ENCODE measurements around the gene PRDM7. TPM values are rescaled to one million over a fixed set of nuclear protein-coding genes. Genes with fewer than 3 reads are reported as not detected.
"Not testable (repeated sequence)": the region's sequence is repeated elsewhere in the genome, so short reads cannot be mapped to it uniquely, and the experiment has no call there.

Gene PRDM7
- total and polyA plus RNA-seq, 2 donors = not detected

- WGBS = 91% methylated on average over 30 of the region's 30 CpGs
- not testable (repeated sequence) for H3K4me1 ChIP-seq (ENCODE audit: insufficient read depth); H3K36me3 ChIP-seq (ENCODE audit: insufficient read depth); H3K27ac ChIP-seq (ENCODE audit: low read depth); H3K4me3 ChIP-seq (ENCODE audit: low read depth, low read length); DNase-seq (ENCODE audit: extremely low spot score)
Measured at GRCh38 chr16:90093799-90094198, 16.7 kb upstream of the PRDM7 start.

DNA sequence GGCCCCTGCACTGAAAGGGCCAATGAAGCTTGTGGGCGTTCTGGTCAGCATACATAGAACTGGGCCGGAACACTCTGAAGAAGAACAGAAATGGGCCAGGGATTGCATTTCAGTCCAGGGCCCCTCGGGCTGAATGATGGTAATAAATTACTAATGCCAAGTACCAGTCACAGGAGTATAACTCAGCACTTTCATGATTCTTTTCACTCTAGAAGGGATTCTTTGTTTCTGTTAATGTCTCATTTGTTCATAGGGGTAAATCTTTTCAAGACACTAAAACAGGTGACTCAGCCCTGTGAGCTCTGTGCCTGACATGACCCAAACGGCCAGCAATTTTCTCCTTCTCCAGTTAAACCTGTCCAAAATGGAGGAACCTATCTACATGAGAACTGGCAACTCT, 15.7 kb upstream of the PRDM7 start:
- not testable (repeated sequence) for H3K36me3 ChIP-seq (ENCODE audit: insufficient read depth); H3K4me3 ChIP-seq (ENCODE audit: low read depth, low read length); DNase-seq (ENCODE audit: extremely low spot score); H3K4me1 ChIP-seq (ENCODE audit: insufficient read depth); H3K27ac ChIP-seq (ENCODE audit: low read depth)
- 56% methylated on average over 4 of the region's 4 CpGs for WGBS

- DNase-seq (ENCODE audit: extremely low spot score) = no peak
- 79% methylated on average over 4 of the region's 4 CpGs for WGBS
- no peaks in the 10 kb centered on the region for H3K4me1 ChIP-seq (ENCODE audit: insufficient read depth)
- no peak overlapping the region for H3K4me3 ChIP-seq (ENCODE audit: low read depth, low read length)
- no peaks in the 10 kb centered on the region for H3K36me3 ChIP-seq (ENCODE audit: insufficient read depth)
- H3K27ac ChIP-seq (ENCODE audit: low read depth) = no peak overlapping the region
Measured at GRCh38 chr16:90084215-90084950, 7.3 kb upstream of the PRDM7 start.

DNA sequence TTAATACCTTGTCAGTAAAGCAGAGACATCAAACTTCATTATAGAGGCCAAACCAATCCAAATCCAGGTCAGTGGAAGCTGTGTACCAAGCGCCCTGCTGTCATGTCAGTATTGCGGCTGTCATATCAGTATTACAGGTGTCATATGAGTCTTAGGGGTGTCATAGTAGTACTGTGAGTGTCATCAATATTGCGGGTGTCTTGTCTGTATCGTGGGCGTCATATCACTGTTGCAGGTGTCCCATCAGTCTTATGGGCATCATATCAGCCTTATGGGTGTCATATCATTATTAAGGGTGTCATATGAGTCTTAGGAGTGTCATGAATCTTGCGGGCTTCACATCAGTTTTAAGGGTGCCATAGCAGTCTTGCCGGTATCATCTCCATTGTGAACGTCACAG, 6.0 kb upstream of the PRDM7 start:
- Histone ChIP-seq H3K4me1 (ENCODE audit: insufficient read depth) (no peaks in the 10 kb centered on the region), H3K4me3 (ENCODE audit: low read depth, low read length) (no peak overlapping the region), H3K27ac (ENCODE audit: low read depth) (no peak overlapping the region), H3K36me3 (ENCODE audit: insufficient read depth) (no peaks in the 10 kb centered on the region)
- WGBS = 94% methylated on average over 8 of the region's 8 CpGs
- DNase-seq (ENCODE audit: extremely low spot score) = no peak

- no peak for DNase-seq (ENCODE audit: extremely low spot score)
- H3K27ac ChIP-seq (ENCODE audit: low read depth) = no peak overlapping the region
- no peak overlapping the region for H3K4me3 ChIP-seq (ENCODE audit: low read depth, low read length)
- WGBS = 20% methylated on average over 7 of the region's 7 CpGs
- no peaks in the 10 kb centered on the region for H3K36me3 ChIP-seq (ENCODE audit: insufficient read depth)
- no peaks in the 10 kb centered on the region for H3K4me1 ChIP-seq (ENCODE audit: insufficient read depth)
Measured at GRCh38 chr16:90081606-90081970, 4.5 kb upstream of the PRDM7 start.

GRCh38 chr16:90078579-90078895, 1.4 kb upstream of the PRDM7 start:
- DNase-seq (ENCODE audit: extremely low spot score) = no peak
- Histone ChIP-seq H3K27ac (ENCODE audit: low read depth) (no peak overlapping the region), H3K36me3 (ENCODE audit: insufficient read depth) (no peaks in the 10 kb centered on the region), H3K4me1 (ENCODE audit: insufficient read depth) (no peaks in the 10 kb centered on the region), H3K4me3 (ENCODE audit: low read depth, low read length) (no peak overlapping the region)
- 69% methylated on average over 6 of the region's 6 CpGs for WGBS

DNA sequence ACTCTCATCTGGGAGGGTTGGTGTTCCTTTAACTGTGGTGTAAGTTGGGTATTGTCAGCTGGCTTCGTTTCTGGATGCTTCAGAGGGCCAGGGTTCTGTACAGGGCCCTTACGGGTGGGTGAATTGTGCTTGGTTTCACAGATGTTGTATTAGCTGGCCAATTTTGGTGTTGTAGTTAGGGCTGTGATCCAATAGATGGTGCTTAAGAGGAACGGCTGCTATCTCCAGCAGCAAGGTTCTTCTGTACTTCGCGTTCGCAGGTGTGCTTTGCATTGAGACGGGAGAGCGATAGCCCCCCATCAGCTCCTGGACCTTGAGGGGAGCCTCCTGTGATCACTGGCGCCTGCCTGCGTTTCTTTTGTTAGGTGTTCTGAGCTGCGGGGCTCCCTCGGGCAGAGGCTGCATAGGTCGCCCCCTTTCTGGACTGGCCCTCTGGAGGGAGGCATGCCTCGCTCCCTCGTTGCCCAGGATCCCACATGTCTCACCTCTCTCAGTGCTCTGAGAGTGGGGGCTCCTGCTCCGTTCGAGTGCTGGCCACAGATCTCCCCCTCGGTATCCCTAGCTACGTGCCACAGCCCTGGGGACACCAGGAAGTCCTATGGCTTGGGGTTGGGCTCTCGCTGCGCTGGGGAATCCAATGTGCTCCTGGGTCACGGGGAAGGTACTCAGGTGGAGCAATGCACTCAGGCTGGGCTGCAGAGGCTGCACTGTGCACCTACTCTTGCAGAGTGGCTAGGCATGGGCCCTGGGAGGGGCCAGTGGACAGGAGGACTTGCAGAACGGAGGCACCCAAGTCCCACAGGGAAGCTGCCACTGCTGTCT, 837 bp upstream of the PRDM7 start:
- Histone ChIP-seq H3K4me3 (ENCODE audit: low read depth, low read length) (peak overlapping the region; percentile 28), H3K36me3 (ENCODE audit: insufficient read depth) (no peaks in the 10 kb centered on the region), H3K27ac (ENCODE audit: low read depth) (no peak overlapping the region), H3K4me1 (ENCODE audit: insufficient read depth) (no peaks in the 10 kb centered on the region)
- DNase-seq (ENCODE audit: extremely low spot score) = no peak
- 36% methylated on average over 23 of the region's 23 CpGs for WGBS

DNA sequence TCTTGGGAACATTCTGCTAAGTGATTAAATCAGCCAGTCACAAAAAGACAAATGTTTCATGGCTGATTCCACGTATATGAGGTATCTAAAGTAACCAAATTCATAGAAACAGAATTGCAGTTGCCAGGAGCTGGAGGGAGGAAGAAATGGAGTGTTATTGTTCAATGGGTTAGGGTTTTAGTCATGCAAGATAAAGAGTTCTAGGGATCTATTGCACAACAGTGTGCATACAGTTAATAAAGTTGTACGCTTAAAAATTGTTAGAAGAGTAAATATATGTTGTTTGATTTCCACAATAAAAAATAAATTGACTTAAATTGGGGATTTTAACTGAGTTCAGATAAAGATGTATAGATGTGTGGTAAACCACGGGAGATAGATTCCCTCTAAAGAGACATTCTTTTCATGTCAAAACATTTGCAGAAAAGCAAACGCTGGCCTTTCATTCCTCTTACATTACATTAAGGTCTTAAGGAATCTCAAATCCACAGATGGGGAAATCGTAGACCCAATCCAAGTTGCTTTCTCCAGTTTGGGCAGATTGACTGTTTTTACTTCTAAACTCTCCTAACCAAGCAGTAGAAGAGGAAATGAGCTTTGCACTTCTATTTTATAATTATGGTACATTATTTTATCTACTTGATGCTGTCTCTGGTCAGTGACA, 4.6 kb downstream of the PRDM7 start:
- no peaks in the 10 kb centered on the region for H3K36me3 ChIP-seq (ENCODE audit: insufficient read depth)

GRCh38 chr16:90070440-90070839, 6.7 kb downstream of the PRDM7 start:
- no peaks in the 10 kb centered on the region for H3K4me1 ChIP-seq (ENCODE audit: insufficient read depth)
- no peaks in the 10 kb centered on the region for H3K36me3 ChIP-seq (ENCODE audit: insufficient read depth)
- no peak overlapping the region for H3K27ac ChIP-seq (ENCODE audit: low read depth)
- no peak for DNase-seq (ENCODE audit: extremely low spot score)
- 71% methylated on average over 2 of the region's 2 CpGs for WGBS
- no peak overlapping the region for H3K4me3 ChIP-seq (ENCODE audit: low read depth, low read length)

More for the DNA sequence above, 4.6 kb downstream of the PRDM7 start:
- no peak overlapping the region for H3K4me3 ChIP-seq (ENCODE audit: low read depth, low read length)
- no peak for DNase-seq (ENCODE audit: extremely low spot score)
- H3K4me1 ChIP-seq (ENCODE audit: insufficient read depth) = no peaks in the 10 kb centered on the region
- H3K27ac ChIP-seq (ENCODE audit: low read depth) = no peak overlapping the region
- WGBS = 51% methylated on average over 5 of the region's 5 CpGs

DNA sequence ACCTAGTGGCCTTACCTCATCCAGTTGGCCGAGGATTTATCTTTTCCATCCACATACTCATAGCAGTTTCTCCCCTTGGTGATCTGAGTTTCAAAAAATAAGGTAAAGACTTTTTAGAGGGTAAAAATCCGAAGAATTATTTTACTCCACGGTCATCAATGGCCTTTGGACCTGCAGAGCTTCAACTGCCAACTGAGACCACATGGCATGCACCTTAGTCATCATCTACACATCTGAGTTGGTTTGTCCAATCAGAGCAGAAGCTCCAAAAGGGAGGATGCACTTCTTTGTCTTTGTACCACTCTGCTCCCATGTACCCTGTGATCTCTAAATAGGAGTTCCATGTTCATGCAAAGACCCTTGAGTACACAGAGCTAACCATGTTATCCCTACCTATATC, 15.7 kb downstream of the PRDM7 start:
- DNase-seq (ENCODE audit: extremely low spot score) = no peak
- Histone ChIP-seq H3K4me1 (ENCODE audit: insufficient read depth) (no peaks in the 10 kb centered on the region), H3K36me3 (ENCODE audit: insufficient read depth) (no peaks in the 10 kb centered on the region), H3K4me3 (ENCODE audit: low read depth, low read length) (no peak overlapping the region), H3K27ac (ENCODE audit: low read depth) (no peak overlapping the region)
- 66% methylated on average over 3 of the region's 3 CpGs for WGBS

GRCh38 chr16:90057738-90058173, 19.4 kb downstream of the PRDM7 start:
- no peak overlapping the region for H3K4me3 ChIP-seq (ENCODE audit: low read depth, low read length)
- no peaks in the 10 kb centered on the region for H3K4me1 ChIP-seq (ENCODE audit: insufficient read depth)
- H3K27ac ChIP-seq (ENCODE audit: low read depth) = no peak overlapping the region
- DNase-seq (ENCODE audit: extremely low spot score) = no peak
- WGBS = 45% methylated on average over 8 of the region's 8 CpGs
- H3K36me3 ChIP-seq (ENCODE audit: insufficient read depth) = no peaks in the 10 kb centered on the region

DNA sequence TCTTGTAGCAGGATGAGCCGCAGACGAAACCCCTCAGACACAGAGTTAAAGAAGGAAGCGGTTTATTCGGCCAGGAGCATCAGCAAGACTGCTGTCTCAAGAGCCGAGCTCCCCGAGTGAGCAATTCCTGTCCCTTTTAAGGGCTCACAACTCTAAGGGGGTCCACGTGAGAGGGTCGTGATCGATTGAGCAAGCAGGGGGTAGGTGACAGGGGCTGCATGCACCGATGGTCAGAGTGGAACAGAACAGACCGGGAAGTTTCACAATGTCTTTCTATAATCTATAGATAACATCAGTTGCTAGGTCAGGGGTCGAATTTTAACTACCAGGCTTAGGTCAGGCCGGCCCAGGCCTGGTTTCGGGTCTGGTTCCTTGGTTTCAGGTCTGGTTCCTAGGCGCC, 20.6 kb downstream of the PRDM7 start:
- H3K4me3 ChIP-seq (ENCODE audit: low read depth, low read length); DNase-seq (ENCODE audit: extremely low spot score); H3K27ac ChIP-seq (ENCODE audit: low read depth); H3K36me3 ChIP-seq (ENCODE audit: insufficient read depth); H3K4me1 ChIP-seq (ENCODE audit: insufficient read depth): not testable (repeated sequence)
- 81% methylated on average over 15 of the region's 15 CpGs for WGBS

GRCh38 chr16:90055371-90055770, 21.8 kb downstream of the PRDM7 start:
- no peaks in the 10 kb centered on the region for H3K4me1 ChIP-seq (ENCODE audit: insufficient read depth)
- WGBS = 77% methylated on average over 4 of the region's 4 CpGs
- DNase-seq (ENCODE audit: extremely low spot score) = no peak

DNA sequence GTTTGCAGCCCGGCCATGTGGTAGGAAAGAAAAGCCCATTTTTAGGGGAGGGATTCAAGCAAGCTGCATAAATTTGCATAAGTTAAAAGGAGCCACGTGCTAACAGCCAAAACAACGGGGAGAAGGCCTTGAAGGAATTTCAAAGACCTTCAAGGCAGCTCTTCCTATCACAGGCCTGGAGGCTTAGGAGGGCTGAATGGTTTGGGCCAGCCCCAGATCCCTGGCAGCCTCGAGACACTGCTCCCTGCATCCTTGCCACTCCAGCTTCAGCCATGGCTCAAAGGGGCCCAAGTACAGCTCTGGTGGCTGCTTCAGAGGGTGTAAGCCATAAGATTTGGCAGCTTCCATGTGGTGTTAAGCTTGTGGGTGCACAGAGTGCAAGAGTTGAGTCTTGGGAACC, 22.6 kb downstream of the PRDM7 start:
- 52% methylated on average over 4 of the region's 4 CpGs for WGBS

More at GRCh38 chr16:90055371-90055770, 21.8 kb downstream of the PRDM7 start:
- Histone ChIP-seq H3K27ac (ENCODE audit: low read depth) (no peak overlapping the region), H3K36me3 (ENCODE audit: insufficient read depth) (no peaks in the 10 kb centered on the region), H3K4me3 (ENCODE audit: low read depth, low read length) (no peak overlapping the region)

More for the DNA sequence above, 22.6 kb downstream of the PRDM7 start:
- Histone ChIP-seq H3K27ac (ENCODE audit: low read depth) (no peak overlapping the region), H3K4me1 (ENCODE audit: insufficient read depth) (no peaks in the 10 kb centered on the region), H3K4me3 (ENCODE audit: low read depth, low read length) (no peak overlapping the region), H3K36me3 (ENCODE audit: insufficient read depth) (no peaks in the 10 kb centered on the region)
- no peak for DNase-seq (ENCODE audit: extremely low spot score)

All from urinary bladder (tissue), 4 donors.